IPS-11a (cell line): Measurements from ENCODE around the gene WNT16.

Experiments
- H3K4me3 ChIP-seq: one replicate; pipeline ENCODE4 v1.5.1; 2013; ENCODE audit warnings: low read depth, low read length, control low read depth

Gene WNT16

GRCh38 chr7:121342631-121343030 is 13.8 kb downstream of the WNT16 start:
- H3K4me3 ChIP-seq: no peak overlapping the region

- H3K4me3 ChIP-seq: no peak overlapping the region
Measured at GRCh38 chr7:121343302-121343701, 14.5 kb downstream of the WNT16 start.

GRCh38 chr7:121344093-121344492 is 15.3 kb downstream of the WNT16 start:
- H3K4me3 ChIP-seq: no peak overlapping the region

GRCh38 chr7:121344497-121344896 is 15.7 kb downstream of the WNT16 start:
- no peak overlapping the region for H3K4me3 ChIP-seq

- no peak overlapping the region for H3K4me3 ChIP-seq
Measured at GRCh38 chr7:121351682-121352081, 22.9 kb downstream of the WNT16 start.

- H3K4me3 ChIP-seq: no peak overlapping the region
Measured at GRCh38 chr7:121352323-121352722, 23.5 kb downstream of the WNT16 start.

- H3K4me3 ChIP-seq: no peak overlapping the region
Measured at GRCh38 chr7:121355574-121355973, 26.8 kb downstream of the WNT16 start.

- H3K4me3 ChIP-seq: no peak overlapping the region
Measured at GRCh38 chr7:121360564-121360963, 31.8 kb downstream of the WNT16 start.

- H3K4me3 ChIP-seq: no peak overlapping the region
Measured at GRCh38 chr7:121366852-121367431, 38.1 kb downstream of the WNT16 start.

- H3K4me3 ChIP-seq: no peak overlapping the region
Measured at GRCh38 chr7:121369462-121369861, 40.7 kb downstream of the WNT16 start.

- no peak overlapping the region for H3K4me3 ChIP-seq
Measured at GRCh38 chr7:121371367-121371766, 42.6 kb downstream of the WNT16 start.

GRCh38 chr7:121371883-121372282 is 43.1 kb downstream of the WNT16 start:
- no peak overlapping the region for H3K4me3 ChIP-seq

GRCh38 chr7:121372376-121373010 is 43.7 kb downstream of the WNT16 start:
- H3K4me3 ChIP-seq: no peak overlapping the region

GRCh38 chr7:121373177-121373576 is 44.4 kb downstream of the WNT16 start:
- H3K4me3 ChIP-seq: no peak overlapping the region

GRCh38 chr7:121376979-121377378 is 48.2 kb downstream of the WNT16 start:
- no peak overlapping the region for H3K4me3 ChIP-seq

GRCh38 chr7:121379930-121380329 is 51.1 kb downstream of the WNT16 start:
- no peak overlapping the region for H3K4me3 ChIP-seq

- no peak overlapping the region for H3K4me3 ChIP-seq
Measured at GRCh38 chr7:121382473-121382872, 53.7 kb downstream of the WNT16 start.

GRCh38 chr7:121383235-121383910 is 54.6 kb downstream of the WNT16 start:
- H3K4me3 ChIP-seq: no peak overlapping the region

GRCh38 chr7:121384265-121384664 is 55.5 kb downstream of the WNT16 start:
- no peak overlapping the region for H3K4me3 ChIP-seq

- H3K4me3 ChIP-seq: no peak overlapping the region
Measured at GRCh38 chr7:121385056-121385799, 56.4 kb downstream of the WNT16 start.

- no peak overlapping the region for H3K4me3 ChIP-seq
Measured at GRCh38 chr7:121385800-121386179, 57.0 kb downstream of the WNT16 start.

GRCh38 chr7:121388950-121389349 is 60.1 kb downstream of the WNT16 start:
- no peak overlapping the region for H3K4me3 ChIP-seq
